Right cardiac atrium (tissue), 5 donors: Measurements from ENCODE around the gene DCST2. TPM values are rescaled to one million over a fixed set of nuclear protein-coding genes. Genes with fewer than 3 reads are reported as not detected.

Experiments used
- ATAC-seq, 2 donors: fragments of 200-7000 bp; cut with Tn5 transposase; one replicate each; pipeline versions ENCODE4 v1.8.0 to v1.9.1; 2020; ENCODE audit warnings: moderate library complexity in 2 of 2, mild to moderate bottlenecking in 1 of 2
- DNase-seq, 3 donors: peaks; one replicate each; pipeline ENCODE4 v3.0.0-alpha.2; 2020
- H3K27ac ChIP-seq: one replicate; pipeline ENCODE4 v1.5.1; 2013; ENCODE audit warnings: mild to moderate bottlenecking, low read length, control low read depth, moderate library complexity
- H3K27me3 ChIP-seq: one replicate; pipeline ENCODE4 v1.6.1; 2013; ENCODE audit not compliant: control insufficient read depth, insufficient read depth
- H3K4me1 ChIP-seq: one replicate; pipeline ENCODE4 v1.6.1; 2013; ENCODE audit warnings: low read length; ENCODE audit not compliant: control insufficient read depth, insufficient read depth
- H3K4me3 ChIP-seq: one replicate; pipeline ENCODE4 v1.5.1; 2013; ENCODE audit warnings: low read length, control low read depth
- H3K9me3 ChIP-seq: one replicate; pipeline ENCODE4 v1.6.1; 2013; ENCODE audit warnings: low read length; ENCODE audit not compliant: control insufficient read depth
- WGBS: extraction: QIAGEN DNeasy Blood & Tissue Kit; methylation state at CpG from one replicate; pipeline ENCODE4 v1.1.7; 2013; 5-methylcytosine and 5-hydroxymethylcytosine counted together
- intact Hi-C, 4 donors: fragments of 100-400 bp; cut with DNase I; formaldehyde crosslinking; loops; one replicate each; pipeline versions ENCODE4 v1.11.0 to v1.14.0; 2022 to 2023
- microRNA-seq, 2 donors: library from miRNA; unstranded; fragments of <30 nt; microRNA quantifications; one replicate each; pipeline ENCODE4 v1.2.0, GENCODE V29; 2020 to 2021
- polyA plus RNA-seq: library from polyadenylated mRNA; stranded (reverse); fragments of 200-250 nt; gene quantifications from one replicate; pipeline ENCODE4 v1.2.3, GENCODE V29; 2013
- total RNA-seq, 4 donors: library from RNA; stranded (reverse); fragmentation: NEBNext Ultra II Directional; extraction: Animal tissue kit (Norgen Biotek cat#: 25700); gene quantifications; one replicate each; pipeline ENCODE4 v1.2.1, GENCODE V29; 2021
- donor health status: healthy with polysubstance abuse.
- donor health status: DM: no; HTN: yes; CAD: no.
- donor health status: DM: no; HTN: no; CAD: no.
- donor health status: DM: no; HTN: yes; CAD: no; lungs with severe emphysema.
- donor health status: DM: yes; HTN: yes; CAD: no.

Gene DCST2
- total and polyA plus RNA-seq, 5 donors, result 0.23 to 0.33 (median 0.29) TPM; not detected in 1

- intact Hi-C loops, result loop anchor here in 1 of 4 donors (10.0 kb wide), 1 partner anchor 93 kb away; the partner anchor contains the start of gene EFNA4
- no peak for DNase-seq
- H3K4me3 ChIP-seq, result no peak overlapping the region
- peaks cover 17% of the 10 kb centered on the region for H3K4me1 ChIP-seq
- no peak for ATAC-seq
- no peaks in the 10 kb centered on the region for H3K27me3 ChIP-seq
- peak overlapping the region; percentile 99 for H3K27ac ChIP-seq
- 40% methylated on average over 3 of the region's 3 CpGs for WGBS
- no peaks in the 10 kb centered on the region for H3K9me3 ChIP-seq
Measured at GRCh38 chr1:154972213-154972516, 61.4 kb downstream of the DCST2 start.

- intact Hi-C loops, result loop anchor here in 1 of 4 donors (10.0 kb wide), 1 partner anchor 93 kb away; the partner anchor contains the start of gene EFNA4
- DNase-seq (peak in 1 of 3 donors; percentile 60), ATAC-seq (no peak)
Measured at GRCh38 chr1:154971341-154971998, 62.1 kb downstream of the DCST2 start.

GRCh38 chr1:154970631-154971340, 62.8 kb downstream of the DCST2 start, which contains the start of gene SHC1:
TSS of gene SHC1 (minus strand) at chr1:154970747. CDS start at chr1:154970526, 221 bp downstream.
- Histone ChIP-seq H3K27ac (peak within 1 kb of the TSS; percentile 90), H3K27me3 (no peaks in the 10 kb centered on the region), H3K9me3 (no peaks in the 10 kb centered on the region), H3K4me1 (peaks cover 17% of the 10 kb centered on the region), H3K4me3 (peak within 1 kb of the TSS; percentile 36)
- WGBS, result 7% methylated on average over 15 of the region's 15 CpGs
- DNase-seq (peak; percentile 97 to 98 (median 97)), ATAC-seq (peak; percentile 72 to 78)
- intact Hi-C loops, result loop anchor here in 1 of 4 donors (10.0 kb wide), 1 partner anchor 94 kb away; the partner anchor contains the start of gene EFNA4

More at GRCh38 chr1:154971341-154971998, 62.1 kb downstream of the DCST2 start:
- 35% methylated on average over 10 of the region's 10 CpGs for WGBS
- Histone ChIP-seq H3K4me3 (no peak overlapping the region), H3K4me1 (peaks cover 17% of the 10 kb centered on the region), H3K9me3 (no peaks in the 10 kb centered on the region), H3K27ac (peak overlapping the region; percentile 90), H3K27me3 (no peaks in the 10 kb centered on the region)

- intact Hi-C loops, result loop anchor here in 2 of 4 donors (10.0 kb wide), 2 partner anchors 45 to 95 kb away; partner anchors contain the start of gene EFNA4 (in 1 of the 2)
- Histone ChIP-seq H3K4me1 (peaks cover 17% of the 10 kb centered on the region), H3K27ac (peak overlapping the region; percentile 90), H3K9me3 (no peaks in the 10 kb centered on the region), H3K4me3 (peak overlapping the region; percentile 36), H3K27me3 (no peaks in the 10 kb centered on the region)
- 20% methylated on average over 22 of the region's 22 CpGs for WGBS
- ATAC-seq, result no peak
- DNase-seq, result peak; percentile 54 to 78 (median 77)
Measured at GRCh38 chr1:154969860-154970452, 63.6 kb downstream of the DCST2 start.

- Histone ChIP-seq H3K4me3 (no peak overlapping the region), H3K27ac (no peak overlapping the region), H3K9me3 (no peaks in the 10 kb centered on the region), H3K27me3 (no peaks in the 10 kb centered on the region), H3K4me1 (peaks cover 17% of the 10 kb centered on the region)
- ATAC-seq (no peak), DNase-seq (peak in 1 of 3 donors; percentile 14)
- intact Hi-C loops, result loop anchor here in 1 of 4 donors (10.0 kb wide), 1 partner anchor 46 kb away; no protein-coding TSS in a partner anchor
- WGBS, result 40% methylated on average over 5 of the region's 5 CpGs
Measured at GRCh38 chr1:154969246-154969645, 64.3 kb downstream of the DCST2 start.

GRCh38 chr1:154968731-154969130, 64.8 kb downstream of the DCST2 start:
- ATAC-seq, result no peak
- Histone ChIP-seq H3K4me1 (peaks cover 17% of the 10 kb centered on the region), H3K9me3 (no peaks in the 10 kb centered on the region), H3K27ac (no peak overlapping the region), H3K27me3 (no peaks in the 10 kb centered on the region), H3K4me3 (no peak overlapping the region)
- intact Hi-C loops, result loop anchor here in 1 of 4 donors (10.0 kb wide), 1 partner anchor 46 kb away; no protein-coding TSS in a partner anchor
- peak in 1 of 3 donors; percentile 37 for DNase-seq
- 85% methylated on average over 3 of the region's 3 CpGs for WGBS

Small RNA genes lying within 50 kb of the gene (microRNA-seq; reads per million reads assigned to microRNA genes)
- gene MIR4258, result 0 reads per million in 2 donors

Other genes starting within 250 kb of the DCST2 start
- gene KCNN3, start 163.5 kb downstream of the DCST2 start, total RNA-seq, result 1 to 10 TPM; 2.4 to 3.8 (median 3.4) TPM
- gene KCNN3, start 163.5 kb downstream of the DCST2 start, polyA plus RNA-seq, result 1.2 TPM
- 10 to 100 TPM; 51.5 to 74.3 (median 61.8) TPM for gene PMVK, start 97.1 kb downstream of the DCST2 start, total RNA-seq
- gene PMVK, start 97.1 kb downstream of the DCST2 start, polyA plus RNA-seq, result 74.0 TPM
- 100 to 1,000 TPM in 1 of 4 donors, 10 to 100 TPM in 3; 84.8 to 104 (median 90.1) TPM for gene PBXIP1, start 77.7 kb downstream of the DCST2 start, total RNA-seq
- 82.9 TPM for gene PBXIP1, start 77.7 kb downstream of the DCST2 start, polyA plus RNA-seq
- gene PYGO2, start 72.0 kb downstream of the DCST2 start, total RNA-seq, result 10 to 100 TPM; 14.6 to 22.0 (median 18.6) TPM
- gene PYGO2, start 72.0 kb downstream of the DCST2 start, polyA plus RNA-seq, result 14.3 TPM
- 10 to 100 TPM; 63.2 to 81.7 (median 71.4) TPM for gene SHC1, start 63.0 kb downstream of the DCST2 start, total RNA-seq
- 37.9 TPM for gene SHC1, start 63.0 kb downstream of the DCST2 start, polyA plus RNA-seq
- 10 to 100 TPM; 19.9 to 28.1 (median 23.4) TPM for gene CKS1B, start 59.1 kb downstream of the DCST2 start, total RNA-seq
- gene CKS1B, start 59.1 kb downstream of the DCST2 start, polyA plus RNA-seq, result 28.9 TPM
- gene FLAD1, start 50.4 kb downstream of the DCST2 start, total RNA-seq, result 10 to 100 TPM; 22.8 to 32.7 (median 25.2) TPM
- 25.3 TPM for gene FLAD1, start 50.4 kb downstream of the DCST2 start, polyA plus RNA-seq
- gene LENEP, start 40.2 kb downstream of the DCST2 start, total RNA-seq, result not detected
- gene LENEP, start 40.2 kb downstream of the DCST2 start, polyA plus RNA-seq, result not detected
- gene ZBTB7B, start 31.0 kb downstream of the DCST2 start, total RNA-seq, result 10 to 100 TPM; 40.3 to 66.6 (median 52.7) TPM
- 41.7 TPM for gene ZBTB7B, start 31.0 kb downstream of the DCST2 start, polyA plus RNA-seq
- gene DCST1, start within 50 bp of the DCST2 start, total RNA-seq, result not detected
- gene DCST1, start within 50 bp of the DCST2 start, polyA plus RNA-seq, result not detected
- 100 to 1,000 TPM in 1 of 4 donors, 10 to 100 TPM in 3; 51.2 to 106 (median 63.6) TPM for gene ADAM15, start 17.5 kb upstream of the DCST2 start, total RNA-seq
- gene ADAM15, start 17.5 kb upstream of the DCST2 start, polyA plus RNA-seq, result 68.4 TPM
- gene EFNA4, start 30.0 kb upstream of the DCST2 start, total RNA-seq, result 1 to 10 TPM; 3.3 to 4.2 (median 3.7) TPM
- gene EFNA4, start 30.0 kb upstream of the DCST2 start, polyA plus RNA-seq, result 3.0 TPM
- gene EFNA3, start 45.1 kb upstream of the DCST2 start, total RNA-seq, result 1 to 10 TPM in 3 of 4 donors, under 1 TPM in 1; 0.78 to 1.9 (median 1.2) TPM
- 1.1 TPM for gene EFNA3, start 45.1 kb upstream of the DCST2 start, polyA plus RNA-seq
- 10 to 100 TPM; 25.4 to 41.4 (median 36.4) TPM for gene EFNA1, start 94.1 kb upstream of the DCST2 start, total RNA-seq
- 28.8 TPM for gene EFNA1, start 94.1 kb upstream of the DCST2 start, polyA plus RNA-seq
- 10 to 100 TPM in 2 of 4 donors, 1 to 10 TPM in 2; 8.1 to 10.1 (median 9.3) TPM for gene SLC50A1, start 102.1 kb upstream of the DCST2 start, total RNA-seq
- 13.6 TPM for gene SLC50A1, start 102.1 kb upstream of the DCST2 start, polyA plus RNA-seq
- 10 to 100 TPM; 71.2 to 81.6 (median 74.6) TPM for gene DPM3, start 106.8 kb upstream of the DCST2 start, total RNA-seq
- 186 TPM for gene DPM3, start 106.8 kb upstream of the DCST2 start, polyA plus RNA-seq
- 100 to 1,000 TPM; 122 to 150 (median 130) TPM for gene KRTCAP2, start 139.5 kb upstream of the DCST2 start, total RNA-seq
- gene KRTCAP2, start 139.5 kb upstream of the DCST2 start, polyA plus RNA-seq, result 217 TPM
- under 1 TPM; 0.17 to 0.37 (median 0.26) TPM for gene TRIM46, start 140.1 kb upstream of the DCST2 start, total RNA-seq
- 0.18 TPM for gene TRIM46, start 140.1 kb upstream of the DCST2 start, polyA plus RNA-seq
- 10 to 100 TPM; 16.5 to 33.4 (median 20.1) TPM for gene THBS3, start 174.1 kb upstream of the DCST2 start, total RNA-seq
- gene THBS3, start 174.1 kb upstream of the DCST2 start, polyA plus RNA-seq, result 19.6 TPM
- gene MTX1, start 174.9 kb upstream of the DCST2 start, total RNA-seq, result 10 to 100 TPM; 20.1 to 24.3 (median 21.1) TPM
- gene MTX1, start 174.9 kb upstream of the DCST2 start, polyA plus RNA-seq, result 31.9 TPM
- 10 to 100 TPM; 14.2 to 22.3 (median 15.8) TPM for gene ENTREP3, start 221.7 kb upstream of the DCST2 start, total RNA-seq
- 9.4 TPM for gene ENTREP3, start 221.7 kb upstream of the DCST2 start, polyA plus RNA-seq
- gene SCAMP3, start 228.6 kb upstream of the DCST2 start, total RNA-seq, result 10 to 100 TPM; 50.3 to 65.2 (median 54.9) TPM
- gene SCAMP3, start 228.6 kb upstream of the DCST2 start, polyA plus RNA-seq, result 59.3 TPM
- 10 to 100 TPM; 19.4 to 26.2 (median 22.5) TPM for gene CLK2, start 239.7 kb upstream of the DCST2 start, total RNA-seq
- 21.8 TPM for gene CLK2, start 239.7 kb upstream of the DCST2 start, polyA plus RNA-seq
- 1 to 10 TPM in 2 of 4 donors, under 1 TPM in 2; 0.92 to 1.4 (median 1.1) TPM for gene HCN3, start 243.7 kb upstream of the DCST2 start, total RNA-seq
- gene HCN3, start 243.7 kb upstream of the DCST2 start, polyA plus RNA-seq, result 0.77 TPM